ENCODE results near the gene NKTR.

GRCh38 chr3:42651248-42652091 is 51.0 kb downstream of the NKTR start:
- TF ChIP-seq POLR2AphosphoS5 (IDR thresholded peaks at IDR 0.05; ENCODE audit: borderline replicate concordance, low read depth, low read length) (no peak), EZH2 (IDR thresholded peaks at IDR 0.05) (no peak)
